ENCODE results near the gene CACNA1A. TPM values are rescaled to one million over a fixed set of nuclear protein-coding genes. Genes with fewer than 3 reads are reported as not detected.

The CACNA1A gene
- polyA plus RNA-seq, 2 of the 4 experiments (the other 2 are of a cell fraction): 0.27 to 0.71 TPM

- CTCF ChIA-PET: interaction anchor here (0.6 to 3.7 kb wide), 3 partner anchors 18 to 424 kb away, joined by 3 to 12 read pairs (median 4); no protein-coding TSS in a partner anchor
- WGBS (ENCODE audit: missing lambda C conversion rate): 41% methylated on average over 2 of the region's 2 CpGs
- no peak for FAIRE-seq
Measured at GRCh38 chr19:13297023-13297422, 209.3 kb downstream of the CACNA1A start.

GRCh38 chr19:13294812-13295567 is 211.3 kb downstream of the CACNA1A start:
- no peak for DNase-seq (ENCODE audit: low read depth in 1 of 2, low spot score in 1 of 2)
- Histone ChIP-seq H3K27ac (no peak overlapping the region), H3K4me3 (no peak overlapping the region), H3K4me2 (no peak overlapping the region), H3K4me1 (no peaks in the 10 kb centered on the region), H3K9me3 (no peaks in the 10 kb centered on the region)
- no peak for TF ChIP-seq CTCF (IDR thresholded peaks at IDR 0.05)
- TF ChIP-seq HOXB5 (CRISPR knock-in tag; IDR thresholded peaks at IDR 0.05): no peak
- no peak for TF ChIP-seq SMC3 (IDR thresholded peaks at IDR 0.05)
- TF ChIP-seq HOXA7 (CRISPR knock-in tag; IDR thresholded peaks at IDR 0.05): no peak
- no peak for TF ChIP-seq ESRRA (IDR thresholded peaks at IDR 0.05; ENCODE audit: borderline replicate concordance, low read length)
- no peak for TF ChIP-seq EHF (CRISPR knock-in tag; IDR thresholded peaks at IDR 0.05)
- ChIA-PET CTCF (interaction anchor here (1.7 to 3.7 kb wide), 2 partner anchors 16 to 134 kb away, joined by 4 to 12 read pairs; no protein-coding TSS in a partner anchor), POLR2A (no interaction called here)
- ATAC-seq: no peak
- no peak for FAIRE-seq
- 15% methylated on average over 5 of the region's 5 CpGs for WGBS (ENCODE audit: missing lambda C conversion rate)

More at GRCh38 chr19:13297023-13297422, 209.3 kb downstream of the CACNA1A start:
- H3K4me2 ChIP-seq: no peak overlapping the region
- H3K9me3 ChIP-seq: no peaks in the 10 kb centered on the region
- no peak overlapping the region for H3K4me3 ChIP-seq
- no peak for TF ChIP-seq RCOR1 (IDR thresholded peaks at IDR 0.05; ENCODE audit: low read depth, low read length)
- no peak for TF ChIP-seq KDM1A (IDR thresholded peaks at IDR 0.05; ENCODE audit: low read depth)
- TF ChIP-seq SMC3 (IDR thresholded peaks at IDR 0.05): no peak
- no peak for TF ChIP-seq HOXB5 (CRISPR knock-in tag; IDR thresholded peaks at IDR 0.05)
- no peak for ATAC-seq
- H3K4me1 ChIP-seq: no peaks in the 10 kb centered on the region
- no peak overlapping the region for H3K27ac ChIP-seq
- POLR2A ChIA-PET: no interaction called here
- DNase-seq (ENCODE audit: low read depth in 1 of 2, low spot score in 1 of 2): no peak

GRCh38 chr19:13291913-13292312 is 214.4 kb downstream of the CACNA1A start:
- FAIRE-seq: no peak
- WGBS (ENCODE audit: missing lambda C conversion rate): 73% methylated on average over 3 of the region's 3 CpGs
- TF ChIP-seq TFCP2L1 (CRISPR knock-in tag; IDR thresholded peaks at IDR 0.05): no peak
- TF ChIP-seq HEYL (CRISPR knock-in tag; IDR thresholded peaks at IDR 0.05): no peak
- no peak for TF ChIP-seq HMGXB4 (CRISPR knock-in tag; IDR thresholded peaks at IDR 0.05; ENCODE audit: borderline replicate concordance)
- TF ChIP-seq NFE2L2 (conservative IDR thresholded peaks at IDR 0.05; ENCODE audit: low read length): no peak
- TF ChIP-seq SREBF2 (IDR thresholded peaks at IDR 0.05): no peak
- no peaks in the 10 kb centered on the region for H3K9me3 ChIP-seq
- no peak overlapping the region for H3K4me2 ChIP-seq
- no peak overlapping the region for H3K4me3 ChIP-seq
- DNase-seq (ENCODE audit: low read depth in 1 of 2, low spot score in 1 of 2): no peak
- no peak overlapping the region for H3K27ac ChIP-seq
- no peak for ATAC-seq
- no peaks in the 10 kb centered on the region for H3K4me1 ChIP-seq
- ChIA-PET CTCF (interaction anchor here (0.6 to 4.6 kb wide), 3 partner anchors 13 to 424 kb away, joined by 3 to 25 read pairs (median 3); no protein-coding TSS in a partner anchor), POLR2A (no interaction called here)

- 78% methylated on average over 4 of the region's 4 CpGs for WGBS (ENCODE audit: missing lambda C conversion rate)
- H3K4me1 ChIP-seq: no peaks in the 10 kb centered on the region
- DNase-seq (ENCODE audit: low read depth in 1 of 2, low spot score in 1 of 2) (no peak), FAIRE-seq (no peak), ATAC-seq (no peak)
- no peak overlapping the region for H3K4me2 ChIP-seq
- CTCF ChIA-PET: interaction anchor here (1.5 to 4.6 kb wide), 2 partner anchors 12 to 298 kb away, joined by 7 to 25 read pairs; no protein-coding TSS in a partner anchor
- POLR2A ChIA-PET: no interaction called here
- no peak overlapping the region for H3K4me3 ChIP-seq
- no peak overlapping the region for H3K27ac ChIP-seq
- H3K9me3 ChIP-seq: no peaks in the 10 kb centered on the region
- no peak for TF ChIP-seq BHLHE40 (IDR thresholded peaks at IDR 0.05; ENCODE audit: low read depth, low read length)
- no peak for TF ChIP-seq EP300 (IDR thresholded peaks at IDR 0.05)
- no peak for TF ChIP-seq ESRRA (IDR thresholded peaks at IDR 0.05; ENCODE audit: borderline replicate concordance, low read length)
- no peak for TF ChIP-seq HES2 (IDR thresholded peaks at IDR 0.05)
- no peak for TF ChIP-seq POLR2AphosphoS2 (conservative IDR thresholded peaks at IDR 0.05; ENCODE audit: low read length)
- no peak for TF ChIP-seq CBX2 (IDR thresholded peaks at IDR 0.05; ENCODE audit: borderline replicate concordance, low read depth)
- TF ChIP-seq TFCP2L1 (CRISPR knock-in tag; IDR thresholded peaks at IDR 0.05): no peak
- no peak for TF ChIP-seq RAD21 (conservative IDR thresholded peaks at IDR 0.05 in 1 of 2, IDR thresholded peaks at IDR 0.05 in 1 of 2)
- no peak for TF ChIP-seq CHD4 (IDR thresholded peaks at IDR 0.05; ENCODE audit: borderline replicate concordance)
- no peak for TF ChIP-seq RNF2 (IDR thresholded peaks at IDR 0.05; ENCODE audit: borderline replicate concordance, low read depth)
- TF ChIP-seq NFE2L2 (conservative IDR thresholded peaks at IDR 0.05; ENCODE audit: low read length): no peak
- no peak for TF ChIP-seq ELK1 (IDR thresholded peaks at IDR 0.05; ENCODE audit: low read depth, low read length)
- TF ChIP-seq USF2 (IDR thresholded peaks at IDR 0.05): no peak
Measured at GRCh38 chr19:13290741-13291140, 215.5 kb downstream of the CACNA1A start.
